Measurements from ENCODE around the gene SLC2A9. TPM values are rescaled to one million over a fixed set of nuclear protein-coding genes. Genes with fewer than 3 reads are reported as not detected.

SLC2A9 gene
- total and polyA plus RNA-seq, 2 of the 4 experiments (the other 2 are of a cell fraction): 0.72 to 2.1 TPM

- H4K5ac ChIP-seq (ENCODE audit: low read depth, low read length): no peak overlapping the region
- H4K8ac ChIP-seq (ENCODE audit: low read depth in 2 of 2, low read length in 2 of 2): no peak overlapping the region
- no peak overlapping the region for H3K27ac ChIP-seq (ENCODE audit: insufficient read depth, low read length)
- DNase-seq (no peak), ATAC-seq (ENCODE audit: low read depth) (no peak)
- peaks cover 20% of the 10 kb centered on the region for H3K36me3 ChIP-seq (ENCODE audit: control insufficient read depth, insufficient read depth, low read length)
- no peak overlapping the region for H3K56ac ChIP-seq (ENCODE audit: extremely low read depth, insufficient read depth, low read length)
- no peak overlapping the region for H4K91ac ChIP-seq (ENCODE audit: insufficient read depth, low read depth, low read length)
- H3K9me3 ChIP-seq (ENCODE audit: control insufficient read depth, insufficient read depth, low read length): no peaks in the 10 kb centered on the region
- H3K4me2 ChIP-seq (ENCODE audit: low read depth, low read length): no peak overlapping the region
- no peak overlapping the region for H3K9ac ChIP-seq (ENCODE audit: low read depth, low read length)
- H3K4ac ChIP-seq (ENCODE audit: low read depth, low read length): no peak overlapping the region
- dilution Hi-C loops (cut with HindIII; ENCODE audit: low sequenced_read_pairs, unreplicated experiment) (no loop called here), intact Hi-C loops (cut with micrococcal nuclease) (no loop called here), in situ Hi-C loops (cut with MboI; ENCODE audit: low sequenced_read_pairs) (no loop called here)
- POLR2A ChIA-PET (ENCODE audit: unreplicated experiment): no interaction called here
- no peak overlapping the region for H2BK120ac ChIP-seq (ENCODE audit: low read depth, low read length)
- no peaks in the 10 kb centered on the region; the same call in 1 of the 2 replicates for H3K9me1 ChIP-seq (ENCODE audit: insufficient read depth, low read length)
- no peak overlapping the region for H2AK9ac ChIP-seq (replicated peaks; ENCODE audit: low read depth, low read length, poor library complexity)
- WGBS, 2 experiments (ENCODE audit: extremely low coverage in 2 of 2, insufficient read length in 1 of 2): no CpG with 5 or more reads among the region's 2 CpGs
- no peak overlapping the region for H2BK5ac ChIP-seq (ENCODE audit: low read depth, low read length, poor library complexity, severe bottlenecking)
- no peak overlapping the region for H2AFZ ChIP-seq (replicated peaks; ENCODE audit: low read length, poor library complexity)
- H2BK20ac ChIP-seq (ENCODE audit: low read depth, low read length): no peak overlapping the region
- H4K20me1 ChIP-seq (ENCODE audit: insufficient read depth, low read length): no peaks in the 10 kb centered on the region
- TF ChIP-seq RFX5 (IDR thresholded peaks at IDR 0.05; ENCODE audit: low read depth, low read length): no peak
- no peak for TF ChIP-seq MAZ (IDR thresholded peaks at IDR 0.05; ENCODE audit: borderline replicate concordance, low read depth, low read length)
- no peak for TF ChIP-seq MAFK (IDR thresholded peaks at IDR 0.05; ENCODE audit: low read depth, low read length)
- H3K27me3 ChIP-seq (ENCODE audit: control insufficient read depth, insufficient read depth, low read length): no peaks in the 10 kb centered on the region
- no peak overlapping the region for H3K23ac ChIP-seq (ENCODE audit: low read depth, low read length)
- no peak overlapping the region for H3K4me3 ChIP-seq (ENCODE audit: insufficient read depth, low read depth, low read length)
- no peak overlapping the region for H3K14ac ChIP-seq (replicated peaks; ENCODE audit: low read depth, low read length)
- BruUV-seq (replicated peaks): no TSS peak
- no peak overlapping the region for H2BK15ac ChIP-seq (ENCODE audit: low read depth, low read length)
- no peak overlapping the region for H3K18ac ChIP-seq (ENCODE audit: low read depth, low read length)
- peaks cover 0 to 3% of the 10 kb centered on the region in 2 experiments; a peak in 1 of 4 replicates for H3K79me1 ChIP-seq (ENCODE audit: low read depth in 1 of 2, low read length in 2 of 2)
- no peak overlapping the region for H2AK5ac ChIP-seq (ENCODE audit: low read depth, low read length)
- no peaks in the 10 kb centered on the region; the same call in 1 of the 2 replicates for H3K4me1 ChIP-seq (ENCODE audit: control insufficient read depth, insufficient read depth, low read length)
- CTCF ChIA-PET: no interaction called here
Observed at GRCh38 chr4:10066206-10066605, 44.9 kb upstream of the SLC2A9 start.
